CD4-positive, alpha-beta memory T cell (primary cell): ENCODE measurements around the gene GUCY2D. TPM values are rescaled to one million over a fixed set of nuclear protein-coding genes. Genes with fewer than 3 reads are reported as not detected.

ENCODE experiments used
- CTCF ChIA-PET: fragments of 350-600 bp; sonication (Branson Sonifier 250); formaldehyde crosslinking; loops from one replicate; lab custom pipeline; 2021; ENCODE audit warnings: inconsistent platforms; ENCODE audit not compliant: partially characterized antibody; lab: Charles Lee
- POLR2A ChIA-PET: fragments of 350-600 bp; sonication (Branson Sonifier 250); formaldehyde crosslinking; loops from one replicate; lab custom pipeline; 2021; ENCODE audit not compliant: partially characterized antibody; lab: Charles Lee
- DNase-seq, 5 donors: peaks; one replicate each; pipeline versions ENCODE4 v3.0.0 to v3.0.0-alpha.2; 2020 to 2022; ENCODE audit warnings: mixed read lengths in 1 of 5
- H3K27ac ChIP-seq: one replicate; pipeline ENCODE4 v1.7.0; 2013; ENCODE audit warnings: low read depth, low read length
- H3K27me3 ChIP-seq: 2 replicates; pipeline ENCODE4 v1.7.0; 2013; ENCODE audit warnings: mild to moderate bottlenecking, low read length, moderate library complexity; ENCODE audit not compliant: insufficient read depth
- H3K36me3 ChIP-seq: 2 replicates; pipeline ENCODE4 v1.7.0; 2013; ENCODE audit warnings: mild to moderate bottlenecking, low read length, moderate library complexity; ENCODE audit not compliant: insufficient read depth
- H3K4me1 ChIP-seq: 2 replicates; pipeline ENCODE4 v1.7.0; 2013; ENCODE audit warnings: mild to moderate bottlenecking, low read length, moderate library complexity; ENCODE audit not compliant: insufficient read depth
- H3K4me3 ChIP-seq, 2 donors: one replicate each; pipeline ENCODE4 v1.7.0; 2013; ENCODE audit warnings: low read length in 2 of 2, mild to moderate bottlenecking in 1 of 2
- H3K9me3 ChIP-seq, 2 donors: one replicate each; pipeline ENCODE4 v1.7.0; 2013; ENCODE audit warnings: low read length in 2 of 2, control low read depth in 1 of 2; ENCODE audit not compliant: control insufficient read depth in 1 of 2
- H3K27ac Mint-ChIP-seq, 7 donors: one replicate each; pipeline ENCODE4 v1.8.0; 2020 to 2021; ENCODE audit warnings: mixed read lengths in 7 of 7, mild to moderate bottlenecking in 6 of 7, inconsistent platforms in 3 of 7, moderate library complexity in 3 of 7
- H3K27me3 Mint-ChIP-seq, 2 donors: one replicate each; pipeline ENCODE4 v1.8.0; 2020 to 2021; ENCODE audit warnings: mixed read lengths in 2 of 2
- H3K36me3 Mint-ChIP-seq, 2 donors: one replicate each; pipeline ENCODE4 v1.8.0; 2020 to 2021; ENCODE audit warnings: mixed read lengths in 2 of 2, inconsistent platforms in 1 of 2, mild to moderate bottlenecking in 1 of 2
- H3K4me1 Mint-ChIP-seq, 4 donors: one replicate each; pipeline ENCODE4 v1.8.0; 2020 to 2021; ENCODE audit warnings: mixed read lengths in 4 of 4, mild to moderate bottlenecking in 1 of 4
- H3K4me3 Mint-ChIP-seq, 8 donors: one replicate each; pipeline ENCODE4 v1.8.0; 2020 to 2021; ENCODE audit warnings: mixed read lengths in 8 of 8, mild to moderate bottlenecking in 7 of 8, moderate library complexity in 6 of 8, inconsistent platforms in 3 of 8
- H3K9me3 Mint-ChIP-seq, 8 donors: one replicate each; pipeline ENCODE4 v1.8.0; 2020 to 2021; ENCODE audit warnings: mixed read lengths in 8 of 8, mild to moderate bottlenecking in 5 of 8, inconsistent platforms in 3 of 8, moderate library complexity in 1 of 8
- intact Hi-C: fragments of 100-400 bp; cut with micrococcal nuclease; formaldehyde crosslinking; loops from one replicate; pipeline ENCODE4 v1.15.1; 2023
- polyA plus RNA-seq, 2 donors: library from polyadenylated mRNA; unstranded; fragments of 300-500 nt; fragmentation: Illumina TruSeq; gene quantifications; one replicate each; pipeline ENCODE4 v1.2.3, GENCODE V29; 2021
- total RNA-seq, 2 experiments: library from RNA; stranded (reverse); gene quantifications; one replicate each; pipeline ENCODE4 v1.2.3, GENCODE V29; 2021

The GUCY2D gene
- total and polyA plus RNA-seq, 4 experiments from 2014 or later, result 0.18 TPM; not detected in 2

- intact Hi-C loops, result loop anchor here (5.0 kb wide), 1 partner anchor 39 kb away; no protein-coding TSS in a partner anchor
These were observed 53.4 kb downstream of the GUCY2D start for GRCh38 chr17:8055851-8056231.

GRCh38 chr17:8056232-8056975 lies 54.0 kb downstream of the GUCY2D start:
- no peak overlapping the region for H3K27ac ChIP-seq
- Mint-ChIP-seq H3K36me3 (no peaks in the 10 kb centered on the region), H3K9me3 (peaks cover 0 to 3% (median 0%) of the 10 kb centered on the region in 8 donors), H3K4me1 (peaks cover 1 to 16% (median 3%) of the 10 kb centered on the region in 4 donors), H3K27ac (peak overlapping the region in 2 of 7 donors; percentile 17 to 26), H3K4me3 (no peak overlapping the region), H3K27me3 (peaks cover 22 to 25% of the 10 kb centered on the region in 2 donors)
- H3K9me3 ChIP-seq, result no peaks in the 10 kb centered on the region
- CTCF ChIA-PET, result interaction anchor here (0.5 to 7.9 kb wide), 14 partner anchors 10 to 1146 kb away, joined by 3 to 147 read pairs (median 6); no protein-coding TSS in a partner anchor
- POLR2A ChIA-PET, result interaction anchor here (0.7 to 2.2 kb wide), 4 partner anchors 66 to 239 kb away, joined by 3 to 6 read pairs (median 3); partner anchors contain the start of gene SLC25A35
- peaks cover 22% of the 10 kb centered on the region for H3K27me3 ChIP-seq
- intact Hi-C loops, result loop anchor here (5.0 kb wide), 1 partner anchor 39 kb away; no protein-coding TSS in a partner anchor
- H3K4me3 ChIP-seq, result no peak overlapping the region
- H3K4me1 ChIP-seq, result peaks cover 7% of the 10 kb centered on the region
- H3K36me3 ChIP-seq, result no peaks in the 10 kb centered on the region
- DNase-seq, result no peak

More at GRCh38 chr17:8055851-8056231, 53.4 kb downstream of the GUCY2D start:
- Mint-ChIP-seq H3K27ac (peak overlapping the region in 1 of 7 donors; percentile 17), H3K4me3 (no peak overlapping the region), H3K27me3 (peaks cover 17 to 20% of the 10 kb centered on the region in 2 donors), H3K9me3 (peaks cover 0 to 3% (median 0%) of the 10 kb centered on the region in 8 donors), H3K36me3 (no peaks in the 10 kb centered on the region), H3K4me1 (peaks cover 1 to 16% (median 3%) of the 10 kb centered on the region in 4 donors)
- ChIA-PET POLR2A (interaction anchor here (2.2 kb wide), 1 partner anchor 66 kb away, joined by 6 read pairs; no protein-coding TSS in a partner anchor), CTCF (interaction anchor here (1.0 to 7.9 kb wide), 7 partner anchors 9 to 312 kb away, joined by 3 to 147 read pairs (median 11); no protein-coding TSS in a partner anchor)
- Histone ChIP-seq H3K27ac (no peak overlapping the region), H3K4me1 (peaks cover 7% of the 10 kb centered on the region), H3K27me3 (peaks cover 21% of the 10 kb centered on the region), H3K36me3 (no peaks in the 10 kb centered on the region), H3K4me3 (no peak overlapping the region), H3K9me3 (no peaks in the 10 kb centered on the region)
- no peak for DNase-seq

- intact Hi-C loops, result loop anchor here (1.0 to 5.0 kb wide), 6 partner anchors 16 to 235 kb away; no protein-coding TSS in a partner anchor
- Mint-ChIP-seq H3K4me1 (peaks cover 1 to 16% (median 3%) of the 10 kb centered on the region in 4 donors), H3K27ac (peak overlapping the region in 1 of 7 donors; percentile 26), H3K36me3 (no peaks in the 10 kb centered on the region), H3K4me3 (no peak overlapping the region), H3K27me3 (peaks cover 28 to 29% of the 10 kb centered on the region in 2 donors), H3K9me3 (peaks cover 0 to 3% (median 0%) of the 10 kb centered on the region in 8 donors)
- ChIA-PET POLR2A (interaction anchor here (0.7 to 2.2 kb wide), 5 partner anchors 67 to 239 kb away, joined by 3 to 6 read pairs (median 3); partner anchors contain the start of gene SLC25A35), CTCF (interaction anchor here (0.5 to 7.9 kb wide), 19 partner anchors 10 to 751 kb away, joined by 3 to 147 read pairs (median 4); partner anchors contain the start of genes ALOXE3 and TP53)
- DNase-seq, result no peak
- Histone ChIP-seq H3K27me3 (peaks cover 23% of the 10 kb centered on the region), H3K36me3 (no peaks in the 10 kb centered on the region), H3K4me3 (no peak overlapping the region), H3K9me3 (no peaks in the 10 kb centered on the region), H3K4me1 (peaks cover 7% of the 10 kb centered on the region), H3K27ac (no peak overlapping the region)
These were observed 54.7 kb downstream of the GUCY2D start for GRCh38 chr17:8056976-8057625.

- peaks cover 1 to 16% (median 3%) of the 10 kb centered on the region in 4 donors for H3K4me1 Mint-ChIP-seq
- no peak overlapping the region for H3K27ac Mint-ChIP-seq
These were observed 55.3 kb downstream of the GUCY2D start for GRCh38 chr17:8057691-8058114.

GRCh38 chr17:8059131-8059530 lies 56.7 kb downstream of the GUCY2D start:
- Mint-ChIP-seq H3K36me3 (no peaks in the 10 kb centered on the region), H3K4me3 (no peak overlapping the region), H3K27me3 (peaks cover 41 to 42% of the 10 kb centered on the region in 2 donors), H3K4me1 (peaks cover 1 to 16% (median 3%) of the 10 kb centered on the region in 4 donors), H3K27ac (no peak overlapping the region), H3K9me3 (peaks cover 0 to 3% (median 0%) of the 10 kb centered on the region in 8 donors)
- H3K27ac ChIP-seq, result no peak overlapping the region
- peaks cover 7% of the 10 kb centered on the region for H3K4me1 ChIP-seq
- H3K36me3 ChIP-seq, result no peaks in the 10 kb centered on the region
- H3K4me3 ChIP-seq, result no peak overlapping the region
- H3K27me3 ChIP-seq, result peaks cover 37% of the 10 kb centered on the region
- no peaks in the 10 kb centered on the region for H3K9me3 ChIP-seq
- ChIA-PET POLR2A (interaction anchor here (1.8 to 2.1 kb wide), 2 partner anchors 12 to 60 kb away, joined by 5 to 6 read pairs; no protein-coding TSS in a partner anchor), CTCF (interaction anchor here (0.7 to 7.9 kb wide), 12 partner anchors 14 to 726 kb away, joined by 3 to 147 read pairs (median 10); partner anchors contain the start of genes ALOX12B, ALOXE3, KRABD2 and TP53)
- DNase-seq, result no peak
- intact Hi-C loops, result loop anchor here (5.0 kb wide), 1 partner anchor 42 kb away; no protein-coding TSS in a partner anchor

More at GRCh38 chr17:8057691-8058114, 55.3 kb downstream of the GUCY2D start:
- Mint-ChIP-seq H3K4me3 (no peak overlapping the region), H3K27me3 (peaks cover 31 to 32% of the 10 kb centered on the region in 2 donors), H3K9me3 (peaks cover 0 to 3% (median 0%) of the 10 kb centered on the region in 8 donors), H3K36me3 (no peaks in the 10 kb centered on the region)
- H3K36me3 ChIP-seq, result no peaks in the 10 kb centered on the region
- no peaks in the 10 kb centered on the region for H3K9me3 ChIP-seq
- no peak overlapping the region for H3K27ac ChIP-seq
- ChIA-PET CTCF (interaction anchor here (0.5 to 7.9 kb wide), 19 partner anchors 10 to 750 kb away, joined by 3 to 147 read pairs (median 4); partner anchors contain the start of genes ALOXE3 and TP53), POLR2A (interaction anchor here (0.5 to 2.2 kb wide), 6 partner anchors 68 to 238 kb away, joined by 3 to 6 read pairs (median 4); partner anchors contain the start of gene SLC25A35)
- intact Hi-C loops, result loop anchor here (1.0 to 5.0 kb wide), 6 partner anchors 16 to 235 kb away; no protein-coding TSS in a partner anchor
- H3K4me3 ChIP-seq, result no peak overlapping the region
- DNase-seq, result peak; percentile 63 to 74 (median 69)
- peaks cover 7% of the 10 kb centered on the region for H3K4me1 ChIP-seq
- peaks cover 27% of the 10 kb centered on the region for H3K27me3 ChIP-seq

- Mint-ChIP-seq H3K36me3 (no peaks in the 10 kb centered on the region), H3K9me3 (peaks cover 0 to 5% (median 0%) of the 10 kb centered on the region in 8 donors), H3K4me3 (no peak overlapping the region), H3K4me1 (peaks cover 1 to 16% (median 3%) of the 10 kb centered on the region in 4 donors), H3K27ac (peak overlapping the region in 2 of 7 donors; percentile 29 to 61), H3K27me3 (peaks cover 42 to 45% of the 10 kb centered on the region in 2 donors)
- H3K36me3 ChIP-seq, result no peaks in the 10 kb centered on the region
- H3K4me3 ChIP-seq, result no peak overlapping the region
- intact Hi-C loops, result loop anchor here (1.0 to 5.0 kb wide), 5 partner anchors 19 to 687 kb away; partner anchors contain the start of gene ALOXE3
- ChIA-PET POLR2A (interaction anchor here (0.8 to 2.1 kb wide), 5 partner anchors 11 to 235 kb away, joined by 3 to 6 read pairs (median 4); partner anchors contain the start of genes KDM6B and SLC25A35), CTCF (interaction anchor here (0.7 to 7.9 kb wide), 39 partner anchors 8 to 938 kb away, joined by 3 to 147 read pairs (median 4); partner anchors contain the start of genes ALOX12B, ALOXE3, CNTROB and RANGRF)
- DNase-seq, result peak; percentile 54 to 78 (median 69)
- H3K9me3 ChIP-seq, result no peaks in the 10 kb centered on the region
- peaks cover 42% of the 10 kb centered on the region for H3K27me3 ChIP-seq
- no peak overlapping the region for H3K27ac ChIP-seq
- H3K4me1 ChIP-seq, result peaks cover 7% of the 10 kb centered on the region
These were observed 57.9 kb downstream of the GUCY2D start for GRCh38 chr17:8060274-8060673.
